GM12878 (cell line): ENCODE measurements around the gene FGR. TPM values are rescaled to one million over a fixed set of nuclear protein-coding genes. Genes with fewer than 3 reads are reported as not detected.

ENCODE experiments used
- BRCA1 ChIP-seq: IDR thresholded peaks from 2 replicates; pipeline ENCODE4 v1.6.1; 2011; ENCODE audit warnings: low read depth, low read length, improper control_type of control experiment
- EED ChIP-seq: sonication (generic); IDR thresholded peaks from 2 replicates; pipeline ENCODE4 v1.6.1; 2016; ENCODE audit warnings: antibody characterized with exemption, low read depth
- EGR1 ChIP-seq, 2 experiments: IDR thresholded peaks; 1 replicate in 1 of 2; 2 replicates in 1 of 2; pipeline ENCODE4 v1.6.1; 2011 to 2012; ENCODE audit warnings: low read depth in 2 of 2, low read length in 2 of 2, borderline replicate concordance in 1 of 2, mild to moderate bottlenecking in 1 of 2, moderate library complexity in 1 of 2
- GABPA ChIP-seq: IDR thresholded peaks from 2 replicates; pipeline ENCODE4 v1.6.1; 2014; ENCODE audit warnings: antibody characterized with exemption, low read depth, mild to moderate bottlenecking, inconsistent platforms
- HCFC1 ChIP-seq: fragments of 150-350 bp; IDR thresholded peaks from 2 replicates; pipeline ENCODE4 v1.6.1; 2014; ENCODE audit warnings: low read length
- IRF4 ChIP-seq: IDR thresholded peaks from 2 replicates; pipeline ENCODE4 v1.6.1; 2011; ENCODE audit warnings: low read depth, low read length
- KDM1A ChIP-seq: fragments of 200-600 bp; sonication (generic); IDR thresholded peaks from 2 replicates; pipeline ENCODE4 v1.6.1; 2016; ENCODE audit warnings: borderline replicate concordance
- LARP7 ChIP-seq: fragments of 450-650 bp; IDR thresholded peaks from 2 replicates; pipeline ENCODE4 v1.6.1; 2017; ENCODE audit warnings: mild to moderate bottlenecking
- MTA3 ChIP-seq: IDR thresholded peaks from 2 replicates; pipeline ENCODE4 v1.6.1; 2012; ENCODE audit warnings: low read length, inconsistent platforms, borderline replicate concordance
- MYB ChIP-seq: fragments of 150-350 bp; IDR thresholded peaks from 2 replicates; pipeline ENCODE4 v1.6.1; 2014; ENCODE audit warnings: mild to moderate bottlenecking, low read depth, low read length, borderline replicate concordance
- PAX8 ChIP-seq: fragments of 450-650 bp; IDR thresholded peaks from 2 replicates; pipeline ENCODE4 v1.6.1; 2017; ENCODE audit warnings: mild to moderate bottlenecking, moderate library complexity
- SIN3A ChIP-seq: IDR thresholded peaks from 2 replicates; pipeline ENCODE4 v1.6.1; 2012; ENCODE audit warnings: low read depth, low read length, improper control_type of control experiment
- SMARCA5 ChIP-seq: fragments of 450-650 bp; IDR thresholded peaks from 2 replicates; pipeline ENCODE4 v1.6.1; 2017; ENCODE audit warnings: mild to moderate bottlenecking
- SREBF1 ChIP-seq: IDR thresholded peaks from 2 replicates; pipeline ENCODE4 v1.6.1; 2012; ENCODE audit warnings: mild to moderate bottlenecking, low read length
- TAF1 ChIP-seq: IDR thresholded peaks from 2 replicates; pipeline ENCODE4 v1.6.1; 2011; ENCODE audit warnings: mild to moderate bottlenecking, low read depth, low read length, borderline replicate concordance
- TARDBP ChIP-seq: IDR thresholded peaks from 2 replicates; pipeline ENCODE4 v1.6.1; 2016; ENCODE audit warnings: borderline replicate concordance
- TBL1XR1 ChIP-seq: IDR thresholded peaks from 2 replicates; pipeline ENCODE4 v1.6.1; 2012; ENCODE audit warnings: low read depth, low read length, improper control_type of control experiment
- TCF3 ChIP-seq: IDR thresholded peaks from 2 replicates; pipeline ENCODE4 v1.6.1; 2012; ENCODE audit warnings: low read depth, mild to moderate bottlenecking, low read length, borderline replicate concordance; ENCODE audit not compliant: insufficient read depth
- WRNIP1 ChIP-seq: IDR thresholded peaks from 2 replicates; pipeline ENCODE4 v1.6.1; 2011; ENCODE audit warnings: low read depth, low read length, improper control_type of control experiment, borderline replicate concordance
- ZNF217 ChIP-seq: fragments of 450-650 bp; IDR thresholded peaks from 2 replicates; pipeline ENCODE4 v1.6.1; 2017; ENCODE audit warnings: antibody characterized with exemption, mild to moderate bottlenecking
- polyA plus RNA-seq, 11 experiments: library from polyadenylated mRNA; depleted of rRNA in 4 of 11; unstranded in 6 of 11; stranded (reverse) in 5 of 11; fragments of >200 nt; fragmentation: Nextera tagmentation in 4 of 11; fragmentation: Illumina TruSeq in 1 of 11; extraction: Ambion mirVana in 4 of 11; extraction: Trizol in 1 of 11; gene quantifications; 1 replicate in 1 of 11; 2 replicates in 10 of 11; pipeline versions ENCODE4 v1.2.1 to v1.2.3, GENCODE V29; 2011 to 2016; ENCODE audit warnings: inconsistent platforms in 2 of 11, missing spikeins in 2 of 11, low read depth in 1 of 11
- total RNA-seq, 4 experiments: library from RNA; depleted of rRNA in 3 of 4; stranded (reverse); fragments of >200 nt in 3 of 4; fragmentation: Illumina TruSeq in 1 of 4; extraction: Trizol in 1 of 4; gene quantifications; 2 replicates each; pipeline versions ENCODE4 v1.2.1 to v1.2.3, GENCODE V29; 2013 to 2021
- TF ChIP-seq, protein P1 (sequence below): fragments of 450-650 bp; IDR thresholded peaks from 2 replicates; pipeline ENCODE4 v1.6.1; 2016; ENCODE audit warnings: mild to moderate bottlenecking, moderate library complexity, borderline replicate concordance
- TF ChIP-seq, protein P2 (sequence below): fragments of 450-650 bp; IDR thresholded peaks from 2 replicates; pipeline ENCODE4 v1.6.1; 2017; ENCODE audit warnings: mild to moderate bottlenecking, low read depth, inconsistent platforms; ENCODE audit not compliant: poor library complexity, severe bottlenecking
- TF ChIP-seq, protein P3 (sequence below): fragments of 450-650 bp; formaldehyde crosslinking; IDR thresholded peaks from 2 replicates; pipeline ENCODE4 v1.4.0; 2020; ENCODE audit warnings: mild to moderate bottlenecking, moderate library complexity

Gene FGR
- total and polyA plus RNA-seq, 10 of the 15 experiments (the other 5 are each of a cell fraction or from before 2014, with no cell fraction given): 10.9 to 193 (median 74.7) TPM

DNA sequence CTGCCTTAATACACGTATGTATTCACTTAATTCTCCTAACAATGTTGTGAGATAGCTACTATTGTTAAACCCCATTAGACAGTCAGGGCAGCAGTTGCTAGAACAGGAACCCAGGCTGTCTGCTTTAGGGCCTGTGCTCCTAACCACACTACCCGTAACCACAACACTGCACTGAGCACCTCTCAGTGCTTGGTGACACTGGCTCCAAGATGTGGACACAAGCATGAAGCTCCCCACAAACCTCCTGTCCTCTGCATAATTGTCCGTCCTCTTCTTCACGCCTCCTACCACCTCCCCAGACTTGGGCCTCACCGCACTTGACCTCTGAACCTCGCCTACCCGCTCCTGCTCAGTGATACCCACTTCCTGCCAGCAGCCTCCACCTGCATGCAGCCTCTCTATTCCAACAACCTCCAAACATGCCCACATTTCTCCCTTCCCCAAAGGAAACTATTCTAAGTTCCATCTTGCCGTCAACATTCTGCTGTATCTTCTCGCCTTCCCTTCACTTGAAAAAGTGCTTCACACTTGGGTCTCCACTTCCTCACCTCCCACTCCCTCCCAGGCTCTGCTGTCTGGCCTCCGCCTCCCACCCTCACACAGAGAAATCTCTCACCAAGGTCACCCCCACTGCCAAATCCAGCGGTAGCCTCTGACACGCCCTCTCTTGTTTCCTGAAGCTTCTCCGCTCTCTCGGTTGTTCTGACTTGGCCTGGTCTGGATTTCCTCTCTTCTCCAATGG, 16.5 kb downstream of the FGR start (continued):
- no peak for TF ChIP-seq TAF1
- no peak for TF ChIP-seq SIN3A
- TF ChIP-seq, protein P1, sequence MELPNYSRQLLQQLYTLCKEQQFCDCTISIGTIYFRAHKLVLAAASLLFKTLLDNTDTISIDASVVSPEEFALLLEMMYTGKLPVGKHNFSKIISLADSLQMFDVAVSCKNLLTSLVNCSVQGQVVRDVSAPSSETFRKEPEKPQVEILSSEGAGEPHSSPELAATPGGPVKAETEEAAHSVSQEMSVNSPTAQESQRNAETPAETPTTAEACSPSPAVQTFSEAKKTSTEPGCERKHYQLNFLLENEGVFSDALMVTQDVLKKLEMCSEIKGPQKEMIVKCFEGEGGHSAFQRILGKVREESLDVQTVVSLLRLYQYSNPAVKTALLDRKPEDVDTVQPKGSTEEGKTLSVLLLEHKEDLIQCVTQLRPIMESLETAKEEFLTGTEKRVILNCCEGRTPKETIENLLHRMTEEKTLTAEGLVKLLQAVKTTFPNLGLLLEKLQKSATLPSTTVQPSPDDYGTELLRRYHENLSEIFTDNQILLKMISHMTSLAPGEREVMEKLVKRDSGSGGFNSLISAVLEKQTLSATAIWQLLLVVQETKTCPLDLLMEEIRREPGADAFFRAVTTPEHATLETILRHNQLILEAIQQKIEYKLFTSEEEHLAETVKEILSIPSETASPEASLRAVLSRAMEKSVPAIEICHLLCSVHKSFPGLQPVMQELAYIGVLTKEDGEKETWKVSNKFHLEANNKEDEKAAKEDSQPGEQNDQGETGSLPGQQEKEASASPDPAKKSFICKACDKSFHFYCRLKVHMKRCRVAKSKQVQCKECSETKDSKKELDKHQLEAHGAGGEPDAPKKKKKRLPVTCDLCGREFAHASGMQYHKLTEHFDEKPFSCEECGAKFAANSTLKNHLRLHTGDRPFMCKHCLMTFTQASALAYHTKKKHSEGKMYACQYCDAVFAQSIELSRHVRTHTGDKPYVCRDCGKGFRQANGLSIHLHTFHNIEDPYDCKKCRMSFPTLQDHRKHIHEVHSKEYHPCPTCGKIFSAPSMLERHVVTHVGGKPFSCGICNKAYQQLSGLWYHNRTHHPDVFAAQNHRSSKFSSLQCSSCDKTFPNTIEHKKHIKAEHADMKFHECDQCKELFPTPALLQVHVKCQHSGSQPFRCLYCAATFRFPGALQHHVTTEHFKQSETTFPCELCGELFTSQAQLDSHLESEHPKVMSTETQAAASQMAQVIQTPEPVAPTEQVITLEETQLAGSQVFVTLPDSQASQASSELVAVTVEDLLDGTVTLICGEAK: no peak
- TF ChIP-seq TBL1XR1: no peak
- TF ChIP-seq, protein P2, sequence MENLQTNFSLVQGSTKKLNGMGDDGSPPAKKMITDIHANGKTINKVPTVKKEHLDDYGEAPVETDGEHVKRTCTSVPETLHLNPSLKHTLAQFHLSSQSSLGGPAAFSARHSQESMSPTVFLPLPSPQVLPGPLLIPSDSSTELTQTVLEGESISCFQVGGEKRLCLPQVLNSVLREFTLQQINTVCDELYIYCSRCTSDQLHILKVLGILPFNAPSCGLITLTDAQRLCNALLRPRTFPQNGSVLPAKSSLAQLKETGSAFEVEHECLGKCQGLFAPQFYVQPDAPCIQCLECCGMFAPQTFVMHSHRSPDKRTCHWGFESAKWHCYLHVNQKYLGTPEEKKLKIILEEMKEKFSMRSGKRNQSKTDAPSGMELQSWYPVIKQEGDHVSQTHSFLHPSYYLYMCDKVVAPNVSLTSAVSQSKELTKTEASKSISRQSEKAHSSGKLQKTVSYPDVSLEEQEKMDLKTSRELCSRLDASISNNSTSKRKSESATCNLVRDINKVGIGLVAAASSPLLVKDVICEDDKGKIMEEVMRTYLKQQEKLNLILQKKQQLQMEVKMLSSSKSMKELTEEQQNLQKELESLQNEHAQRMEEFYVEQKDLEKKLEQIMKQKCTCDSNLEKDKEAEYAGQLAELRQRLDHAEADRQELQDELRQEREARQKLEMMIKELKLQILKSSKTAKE: no peak
- no peak for TF ChIP-seq ZNF217
- no peak for TF ChIP-seq KDM1A
- TF ChIP-seq MTA3: no peak
- no peak for TF ChIP-seq LARP7
- TF ChIP-seq PAX8: no peak
- TF ChIP-seq, protein P3, sequence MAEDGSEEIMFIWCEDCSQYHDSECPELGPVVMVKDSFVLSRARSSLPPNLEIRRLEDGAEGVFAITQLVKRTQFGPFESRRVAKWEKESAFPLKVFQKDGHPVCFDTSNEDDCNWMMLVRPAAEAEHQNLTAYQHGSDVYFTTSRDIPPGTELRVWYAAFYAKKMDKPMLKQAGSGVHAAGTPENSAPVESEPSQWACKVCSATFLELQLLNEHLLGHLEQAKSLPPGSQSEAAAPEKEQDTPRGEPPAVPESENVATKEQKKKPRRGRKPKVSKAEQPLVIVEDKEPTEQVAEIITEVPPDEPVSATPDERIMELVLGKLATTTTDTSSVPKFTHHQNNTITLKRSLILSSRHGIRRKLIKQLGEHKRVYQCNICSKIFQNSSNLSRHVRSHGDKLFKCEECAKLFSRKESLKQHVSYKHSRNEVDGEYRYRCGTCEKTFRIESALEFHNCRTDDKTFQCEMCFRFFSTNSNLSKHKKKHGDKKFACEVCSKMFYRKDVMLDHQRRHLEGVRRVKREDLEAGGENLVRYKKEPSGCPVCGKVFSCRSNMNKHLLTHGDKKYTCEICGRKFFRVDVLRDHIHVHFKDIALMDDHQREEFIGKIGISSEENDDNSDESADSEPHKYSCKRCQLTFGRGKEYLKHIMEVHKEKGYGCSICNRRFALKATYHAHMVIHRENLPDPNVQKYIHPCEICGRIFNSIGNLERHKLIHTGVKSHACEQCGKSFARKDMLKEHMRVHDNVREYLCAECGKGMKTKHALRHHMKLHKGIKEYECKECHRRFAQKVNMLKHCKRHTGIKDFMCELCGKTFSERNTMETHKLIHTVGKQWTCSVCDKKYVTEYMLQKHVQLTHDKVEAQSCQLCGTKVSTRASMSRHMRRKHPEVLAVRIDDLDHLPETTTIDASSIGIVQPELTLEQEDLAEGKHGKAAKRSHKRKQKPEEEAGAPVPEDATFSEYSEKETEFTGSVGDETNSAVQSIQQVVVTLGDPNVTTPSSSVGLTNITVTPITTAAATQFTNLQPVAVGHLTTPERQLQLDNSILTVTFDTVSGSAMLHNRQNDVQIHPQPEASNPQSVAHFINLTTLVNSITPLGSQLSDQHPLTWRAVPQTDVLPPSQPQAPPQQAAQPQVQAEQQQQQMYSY (CRISPR knock-in tag): no peak
- TF ChIP-seq GABPA: no peak
- no peak for TF ChIP-seq TCF3
- TF ChIP-seq SMARCA5: no peak
- no peak for TF ChIP-seq WRNIP1
- no peak for TF ChIP-seq EED
- TF ChIP-seq MYB: no peak
- TF ChIP-seq TARDBP: no peak
- TF ChIP-seq EGR1 (IDR thresholded peaks at IDR 0.05; ENCODE audit: borderline replicate concordance in 1 of 2, low read depth in 2 of 2, low read length in 2 of 2): no peak
- no peak for TF ChIP-seq IRF4
- no peak for TF ChIP-seq BRCA1
- TF ChIP-seq SREBF1: no peak
- no peak for TF ChIP-seq HCFC1
